GM12801 (cell line): Measurements from ENCODE around the gene MYBPC2.

Experiments
- TF ChIP-seq, protein P1 (sequence below): IDR thresholded peaks from one replicate; pipeline ENCODE4 v1.5.1; 2011; ENCODE audit warnings: control low read depth; ENCODE audit not compliant: insufficient read length; ENCODE audit errors: extremely low read depth

The MYBPC2 gene

DNA sequence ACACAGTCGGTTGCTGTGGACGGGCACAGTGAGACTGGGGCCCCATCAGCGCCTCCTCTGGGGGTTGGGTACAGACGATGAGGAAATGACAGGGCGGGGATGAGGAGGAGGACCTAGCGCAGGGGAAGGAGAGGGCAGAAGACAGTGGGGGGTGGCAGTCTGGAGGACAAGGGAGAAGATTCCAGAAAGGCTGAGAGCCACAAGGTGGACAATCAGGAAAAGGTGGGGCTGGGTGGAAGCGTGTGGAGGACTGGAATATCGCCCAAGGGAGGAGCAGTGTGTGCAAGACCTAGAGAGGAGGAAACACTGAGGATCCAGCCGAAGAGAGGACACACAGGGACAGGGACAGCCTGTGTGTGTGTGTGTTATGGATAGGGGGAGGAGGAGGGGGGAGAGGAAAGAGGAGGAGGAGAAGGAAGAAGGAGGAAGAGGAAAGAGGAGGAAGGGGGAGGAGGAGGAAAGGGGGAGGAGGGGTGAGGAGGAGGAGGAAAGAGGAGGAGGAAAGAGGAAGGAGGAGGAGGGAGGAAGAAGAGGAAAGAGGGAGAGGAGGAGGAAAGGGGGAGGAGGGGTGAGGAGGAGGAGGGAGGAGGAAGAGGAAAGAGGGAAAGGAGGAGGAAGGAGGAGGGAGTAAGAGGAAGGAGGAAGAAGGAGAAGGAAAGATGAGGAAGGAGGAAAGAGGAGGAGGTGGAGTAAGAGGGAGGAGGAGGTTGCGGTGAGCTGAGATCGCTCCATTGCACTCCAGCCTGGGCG, 59.8 kb downstream of the MYBPC2 start:
- TF ChIP-seq, protein P1, sequence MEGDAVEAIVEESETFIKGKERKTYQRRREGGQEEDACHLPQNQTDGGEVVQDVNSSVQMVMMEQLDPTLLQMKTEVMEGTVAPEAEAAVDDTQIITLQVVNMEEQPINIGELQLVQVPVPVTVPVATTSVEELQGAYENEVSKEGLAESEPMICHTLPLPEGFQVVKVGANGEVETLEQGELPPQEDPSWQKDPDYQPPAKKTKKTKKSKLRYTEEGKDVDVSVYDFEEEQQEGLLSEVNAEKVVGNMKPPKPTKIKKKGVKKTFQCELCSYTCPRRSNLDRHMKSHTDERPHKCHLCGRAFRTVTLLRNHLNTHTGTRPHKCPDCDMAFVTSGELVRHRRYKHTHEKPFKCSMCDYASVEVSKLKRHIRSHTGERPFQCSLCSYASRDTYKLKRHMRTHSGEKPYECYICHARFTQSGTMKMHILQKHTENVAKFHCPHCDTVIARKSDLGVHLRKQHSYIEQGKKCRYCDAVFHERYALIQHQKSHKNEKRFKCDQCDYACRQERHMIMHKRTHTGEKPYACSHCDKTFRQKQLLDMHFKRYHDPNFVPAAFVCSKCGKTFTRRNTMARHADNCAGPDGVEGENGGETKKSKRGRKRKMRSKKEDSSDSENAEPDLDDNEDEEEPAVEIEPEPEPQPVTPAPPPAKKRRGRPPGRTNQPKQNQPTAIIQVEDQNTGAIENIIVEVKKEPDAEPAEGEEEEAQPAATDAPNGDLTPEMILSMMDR: no peak

DNA sequence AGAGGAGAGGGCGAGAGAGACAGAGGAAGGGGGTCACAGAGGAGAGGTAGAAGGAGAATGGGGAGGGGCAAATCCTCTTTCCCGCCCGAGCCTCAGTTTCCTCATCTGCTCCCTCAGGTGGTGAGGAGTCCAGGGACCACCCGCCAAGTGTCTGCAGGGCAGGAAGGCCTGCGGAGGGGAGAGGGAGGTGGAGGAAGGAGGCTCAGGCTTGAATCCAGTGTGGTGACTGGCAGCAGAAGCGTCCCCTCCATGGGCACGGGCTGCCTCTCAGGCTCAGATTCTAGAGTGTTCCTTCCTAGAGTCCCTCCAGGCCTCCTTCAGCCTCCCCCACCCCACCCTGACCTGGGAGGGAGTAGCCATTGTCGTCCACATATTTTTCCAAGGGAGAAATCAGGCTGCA, 60.5 kb downstream of the MYBPC2 start:
- TF ChIP-seq, protein P1: no peak

DNA sequence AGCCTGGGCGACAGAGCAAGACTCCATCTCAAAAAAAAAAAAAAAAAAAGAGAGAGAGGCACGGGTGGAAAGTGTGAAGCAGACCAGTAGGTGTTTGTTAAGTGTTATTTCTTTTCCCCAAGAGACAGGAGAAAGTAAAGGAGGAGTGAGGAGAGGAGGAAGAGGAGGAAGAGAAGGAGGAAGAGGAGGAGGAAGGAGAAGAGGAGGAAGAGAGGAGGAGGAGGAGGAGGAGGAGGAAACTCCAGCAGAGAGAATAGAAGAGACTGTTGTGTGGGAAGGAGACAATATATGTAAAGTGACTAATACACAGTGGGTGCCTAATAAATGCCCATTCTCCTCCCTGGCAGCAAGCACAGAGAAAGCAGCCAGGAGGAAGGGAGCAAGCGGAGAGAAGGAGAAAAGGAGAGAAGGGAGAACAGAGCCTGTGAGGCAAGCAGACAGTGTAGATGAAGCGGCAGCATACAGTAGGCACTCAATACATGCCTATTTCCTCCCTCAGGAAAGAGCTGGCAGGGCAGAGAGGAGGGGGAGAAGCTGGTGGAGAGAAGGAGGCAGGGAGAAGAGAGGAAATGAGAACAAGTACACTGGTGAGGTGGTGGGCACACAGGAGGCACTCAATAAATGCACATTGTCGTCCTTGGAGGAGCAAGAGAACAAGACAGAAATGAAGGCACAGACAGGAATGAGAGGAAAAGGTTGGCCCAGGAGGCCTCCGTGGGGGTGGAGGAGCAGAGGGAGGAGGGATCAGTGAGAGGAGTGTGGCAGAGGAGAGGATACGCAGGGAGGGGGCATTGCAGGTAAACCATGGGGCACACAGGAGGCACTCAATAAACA, 61.7 kb downstream of the MYBPC2 start:
- TF ChIP-seq, protein P1: no peak

DNA sequence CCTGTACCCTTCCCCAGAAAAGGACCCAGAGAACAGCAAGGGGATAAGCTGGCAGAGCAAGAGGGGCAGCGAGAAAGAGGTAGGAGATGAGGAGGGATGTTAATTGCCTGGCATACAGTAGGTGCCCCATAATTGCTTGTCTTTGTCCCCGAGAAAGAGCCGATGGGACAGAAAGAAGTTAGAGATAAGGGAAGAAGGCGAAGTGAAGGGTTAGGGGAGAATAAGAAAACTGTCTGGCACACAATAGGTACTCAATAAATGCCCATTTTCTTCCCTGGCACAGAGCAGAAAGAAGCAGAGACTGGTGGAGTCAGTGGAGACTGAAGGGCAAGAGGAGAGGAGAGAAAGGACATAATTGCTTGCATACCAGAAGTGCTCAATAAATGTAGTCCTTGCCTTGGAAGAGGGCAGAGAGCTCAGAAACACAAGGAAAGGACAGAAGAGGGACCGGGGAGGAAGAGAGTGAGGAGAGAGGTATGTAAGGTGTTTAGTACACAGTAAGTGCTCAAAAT, 62.4 kb downstream of the MYBPC2 start:
- TF ChIP-seq, protein P1: no peak

DNA sequence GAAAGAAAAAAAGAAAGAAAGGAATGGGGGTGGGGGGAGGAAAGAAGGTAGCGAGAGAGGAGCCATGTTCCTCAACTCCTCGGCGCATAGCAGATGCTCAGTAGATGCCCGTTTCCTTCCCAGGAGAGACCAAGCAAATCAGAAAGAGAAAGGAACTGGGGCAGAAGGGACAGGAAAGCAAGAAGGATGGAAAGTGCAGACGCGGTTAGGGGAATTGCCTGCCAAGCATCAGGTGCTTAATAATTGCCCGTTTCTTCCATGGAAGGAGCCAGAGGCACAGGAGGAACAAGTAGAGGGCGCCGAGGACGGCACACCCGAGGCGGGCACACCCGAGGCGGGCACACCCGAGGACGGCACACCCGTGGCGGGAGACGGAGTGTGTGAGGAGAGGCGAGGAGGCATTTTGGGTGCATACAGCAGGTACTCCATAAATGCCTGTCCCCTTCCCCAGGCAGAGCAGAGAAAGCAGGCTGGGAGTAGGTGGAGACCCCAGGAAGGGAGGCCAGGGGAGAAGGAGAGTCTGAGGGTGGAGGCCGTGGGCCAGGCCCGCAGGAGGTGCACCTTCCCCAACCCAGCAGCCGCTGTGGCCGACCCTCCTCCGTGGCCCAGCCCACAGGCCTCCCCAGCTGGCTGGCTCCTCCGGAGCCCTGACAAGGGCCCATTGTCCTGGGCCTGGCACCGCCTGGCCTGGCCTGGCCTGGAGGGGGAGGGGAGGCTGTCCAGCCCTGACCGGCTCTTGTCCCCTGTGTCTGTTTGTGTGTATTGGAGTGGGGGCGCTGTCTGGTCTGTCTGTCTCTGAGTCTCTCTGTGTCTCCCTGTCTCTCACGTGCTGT, 63.7 kb downstream of the MYBPC2 start:
- TF ChIP-seq, protein P1: no peak

DNA sequence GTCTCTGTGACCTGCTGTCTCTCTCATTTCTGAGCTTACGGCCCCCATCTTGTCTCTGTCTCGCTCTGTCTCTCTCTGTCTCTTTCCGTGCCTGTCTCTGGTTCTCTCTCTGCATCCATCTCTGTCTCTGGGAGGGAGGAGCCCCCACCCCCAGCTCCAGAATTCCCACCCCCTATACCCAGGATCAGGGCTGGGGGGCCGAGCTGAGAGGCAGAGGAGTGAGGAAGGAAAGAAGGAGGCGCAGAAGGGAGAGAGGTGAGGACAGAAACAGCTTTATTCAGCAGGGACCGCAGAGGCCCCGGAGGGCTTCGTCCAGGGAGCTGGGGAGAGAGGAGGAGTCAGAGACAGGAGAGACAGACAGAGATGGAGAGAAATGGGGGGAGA, 64.3 kb downstream of the MYBPC2 start:
- TF ChIP-seq, protein P1: no peak
